ENCODE results near the gene CACNA1A.
"Not testable (repeated sequence)": the region's sequence is repeated elsewhere in the genome, so short reads cannot be mapped to it uniquely, and the experiment has no call there.

CACNA1A gene

DNA sequence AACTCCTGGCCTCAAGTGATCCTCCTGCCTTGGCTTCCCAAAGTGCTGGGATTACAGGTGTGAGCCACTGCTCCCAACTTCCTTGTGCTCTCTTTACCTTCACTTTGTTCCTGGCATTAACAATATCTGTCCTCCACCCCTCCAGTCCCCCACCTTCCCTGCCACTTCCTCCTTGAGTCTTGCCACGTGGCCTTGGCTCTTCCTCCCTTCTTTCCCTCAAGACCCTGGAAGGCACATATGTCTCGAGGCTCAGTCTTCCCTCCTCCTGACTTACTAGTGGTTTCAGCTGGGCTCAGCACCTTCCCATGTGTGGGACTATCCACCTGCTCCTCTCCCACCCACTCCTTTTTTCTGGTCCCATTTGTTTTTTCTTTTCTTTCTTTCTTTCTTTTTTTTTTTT, 285.4 kb downstream of the CACNA1A start:
- no peak for DNase-seq

DNA sequence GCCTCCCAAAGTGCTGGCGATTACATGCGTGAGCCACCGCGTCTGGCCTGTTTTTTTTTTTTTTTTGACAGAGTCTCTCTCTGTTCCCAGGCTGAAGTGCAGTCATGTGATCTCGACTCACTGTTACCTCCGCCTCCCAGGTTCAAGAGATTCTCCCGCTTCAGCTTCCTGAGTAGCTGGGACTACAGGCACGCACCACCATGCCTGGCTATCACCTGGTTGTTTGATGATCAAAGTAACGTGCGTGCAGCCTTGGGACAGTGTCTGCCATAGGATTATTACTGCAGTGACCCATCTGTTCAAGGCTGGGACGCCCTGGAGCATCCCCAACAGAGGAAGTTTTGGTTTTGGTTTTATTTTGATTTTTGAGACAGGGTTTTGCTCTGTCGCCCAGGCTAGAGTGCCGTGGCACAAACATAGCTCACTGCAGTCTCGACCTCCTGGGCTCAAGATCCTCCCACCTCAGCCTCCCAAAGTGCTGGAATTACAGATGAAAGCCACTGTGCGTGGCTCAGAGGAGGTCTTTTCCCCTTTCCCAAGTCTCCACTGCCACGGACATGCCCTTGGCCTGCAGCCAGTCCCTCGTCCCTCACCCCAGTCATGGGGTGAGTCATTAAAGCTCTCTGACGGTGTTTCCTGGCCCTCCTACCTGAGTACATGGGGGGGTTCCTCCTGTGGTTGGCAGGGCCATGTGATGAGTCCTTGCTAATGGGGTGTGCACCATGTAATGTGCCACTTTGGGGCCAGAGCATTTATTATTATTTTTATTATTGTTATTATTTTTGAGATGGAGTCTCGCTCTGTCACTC, 290.5 kb downstream of the CACNA1A start:
- DNase-seq, result no peak

DNA sequence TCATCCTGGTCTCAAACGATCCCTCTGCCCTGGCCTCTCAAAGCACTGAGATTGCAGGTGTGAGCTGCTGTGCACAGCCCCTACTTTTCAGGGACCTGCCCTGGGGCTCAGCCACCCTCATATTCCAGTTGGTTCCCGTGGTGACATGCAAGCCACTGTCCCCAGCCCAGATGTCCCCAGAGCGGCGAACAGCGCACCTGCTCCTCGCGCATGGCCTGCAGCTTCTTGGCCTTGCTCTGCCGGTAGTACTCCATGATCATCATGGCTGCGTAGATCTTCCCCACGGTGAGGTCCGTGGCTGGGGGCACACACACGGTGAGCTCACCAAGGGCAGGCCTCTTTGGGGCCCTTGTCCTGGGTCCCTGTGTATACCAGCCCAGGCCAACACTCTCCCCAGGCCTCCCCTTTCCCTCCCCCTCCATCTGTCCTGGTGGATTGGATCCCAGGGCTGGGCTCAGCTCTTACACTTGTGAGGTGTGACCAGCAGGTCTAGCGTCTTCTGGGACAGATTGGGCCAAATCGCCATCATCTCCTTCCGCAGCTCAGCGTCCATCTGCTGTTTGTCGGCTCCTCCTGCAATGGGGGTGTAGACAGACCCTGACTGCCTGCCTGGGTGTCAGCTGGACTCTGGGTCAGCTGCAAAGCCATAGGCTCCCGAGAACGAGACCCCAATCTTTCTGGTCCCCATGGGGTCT, 292.1 kb downstream of the CACNA1A start:
- DNase-seq, result no peak

DNA sequence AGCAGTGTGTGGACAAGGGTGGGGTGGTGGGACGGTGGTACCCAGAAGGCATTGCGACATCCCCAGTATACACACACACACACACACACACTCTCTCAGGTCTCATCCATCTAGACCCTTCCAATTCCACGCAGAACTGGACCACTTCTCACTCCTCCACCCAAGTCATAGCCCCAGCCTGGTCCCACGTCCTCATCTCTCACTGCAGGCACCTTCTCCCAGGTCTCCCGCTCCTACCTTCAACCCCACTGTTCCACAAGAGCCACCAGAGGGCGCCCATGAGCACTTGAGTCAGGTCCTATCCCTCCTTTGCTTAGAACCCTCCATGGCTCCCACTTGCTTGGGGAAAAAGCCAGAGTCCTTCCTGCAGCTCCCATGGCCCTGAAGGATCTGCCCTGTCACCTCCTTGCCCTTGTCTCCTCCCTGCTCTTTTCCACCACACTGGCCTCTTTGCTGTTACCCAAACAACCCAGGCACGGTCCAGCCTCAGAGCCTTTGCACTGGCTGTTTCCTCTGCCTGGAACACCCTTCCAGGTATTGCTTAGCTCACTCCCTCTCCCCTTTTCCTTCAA, 293.4 kb downstream of the CACNA1A start:
- peak; percentile 44 for DNase-seq

DNA sequence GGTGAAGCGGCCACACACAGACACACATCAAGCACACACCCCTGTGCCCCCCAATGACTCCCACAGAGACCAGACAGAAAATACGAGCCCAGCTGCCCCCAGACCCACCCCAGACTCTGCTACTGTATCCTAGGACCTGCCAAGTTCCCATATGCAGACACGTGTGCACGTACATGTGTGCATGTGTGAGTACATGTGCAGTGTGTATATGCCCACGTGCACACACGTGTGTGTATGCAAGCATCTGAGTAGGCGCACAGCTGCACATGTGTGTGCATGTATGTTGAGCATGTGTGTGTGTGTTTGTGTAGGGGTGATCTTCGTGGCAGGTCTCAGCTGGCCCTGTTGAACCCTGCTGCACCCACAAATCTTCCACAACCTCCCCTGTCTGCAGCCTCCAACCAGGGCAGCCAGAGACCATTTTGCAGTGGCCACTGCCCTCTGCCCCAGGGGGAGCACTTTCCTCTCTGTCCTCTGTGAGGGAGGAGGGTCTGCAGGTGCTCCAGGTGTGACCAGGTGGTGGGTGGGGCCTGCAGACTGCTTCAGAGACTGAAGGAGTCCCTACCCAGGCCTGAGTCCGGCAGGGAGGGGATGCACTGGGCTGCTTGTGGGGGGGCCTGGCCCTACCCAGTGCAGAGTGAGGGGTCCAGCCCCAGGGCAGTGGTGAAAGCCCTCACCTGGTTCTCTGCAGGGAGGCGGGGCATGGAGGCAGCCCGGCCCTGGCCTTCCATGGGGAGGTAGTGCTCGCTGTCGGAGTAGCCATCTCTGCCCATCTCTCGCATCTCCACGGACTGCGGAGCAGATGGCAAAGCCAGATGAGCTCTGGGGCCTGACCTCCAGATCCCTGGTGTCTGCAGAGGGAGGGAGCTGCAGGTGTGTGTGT, 294.6 kb downstream of the CACNA1A start:
- no peak for DNase-seq

DNA sequence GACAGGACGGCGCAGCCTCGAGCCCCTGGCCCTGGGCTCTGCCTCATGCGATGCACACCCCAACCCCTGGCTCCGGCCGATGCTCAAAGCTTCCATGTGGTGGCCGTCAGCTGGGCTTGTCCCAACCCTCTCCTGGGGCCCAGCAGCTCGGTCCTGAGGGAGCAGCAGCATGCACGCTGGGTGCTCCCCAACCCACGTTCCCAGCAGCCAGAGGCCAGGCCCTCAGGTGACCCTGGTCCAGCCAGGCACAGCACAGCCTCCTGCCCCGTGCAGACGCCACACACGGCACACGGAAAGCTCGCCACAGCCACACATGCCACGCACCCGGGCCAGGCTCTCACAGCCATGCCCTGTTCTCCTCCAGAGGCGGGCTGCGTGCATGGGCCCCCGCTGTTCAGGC, 295.3 kb downstream of the CACNA1A start:
- no peak for DNase-seq

DNA sequence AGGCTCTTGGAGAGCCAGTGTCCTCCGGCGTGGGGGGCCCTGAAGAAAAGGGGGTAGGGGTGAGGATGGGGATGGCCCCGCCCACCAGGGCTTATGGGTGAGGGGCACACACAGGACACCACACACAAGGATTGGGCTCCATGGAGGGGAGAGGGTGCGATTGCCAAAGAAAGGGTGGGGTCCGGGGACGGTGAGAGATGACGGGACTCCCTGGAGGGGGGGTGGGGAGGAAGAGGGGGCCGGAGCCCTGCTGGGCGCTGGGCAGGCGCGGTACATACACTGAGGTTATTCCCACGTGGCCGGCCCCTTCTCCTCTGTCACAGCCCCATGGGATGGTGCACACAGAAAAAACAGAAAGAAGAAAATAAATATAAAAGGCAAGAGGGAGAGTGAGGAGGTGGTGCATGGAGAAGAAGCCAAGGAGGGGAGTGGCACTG, 295.9 kb downstream of the CACNA1A start:
- no peak for DNase-seq

DNA sequence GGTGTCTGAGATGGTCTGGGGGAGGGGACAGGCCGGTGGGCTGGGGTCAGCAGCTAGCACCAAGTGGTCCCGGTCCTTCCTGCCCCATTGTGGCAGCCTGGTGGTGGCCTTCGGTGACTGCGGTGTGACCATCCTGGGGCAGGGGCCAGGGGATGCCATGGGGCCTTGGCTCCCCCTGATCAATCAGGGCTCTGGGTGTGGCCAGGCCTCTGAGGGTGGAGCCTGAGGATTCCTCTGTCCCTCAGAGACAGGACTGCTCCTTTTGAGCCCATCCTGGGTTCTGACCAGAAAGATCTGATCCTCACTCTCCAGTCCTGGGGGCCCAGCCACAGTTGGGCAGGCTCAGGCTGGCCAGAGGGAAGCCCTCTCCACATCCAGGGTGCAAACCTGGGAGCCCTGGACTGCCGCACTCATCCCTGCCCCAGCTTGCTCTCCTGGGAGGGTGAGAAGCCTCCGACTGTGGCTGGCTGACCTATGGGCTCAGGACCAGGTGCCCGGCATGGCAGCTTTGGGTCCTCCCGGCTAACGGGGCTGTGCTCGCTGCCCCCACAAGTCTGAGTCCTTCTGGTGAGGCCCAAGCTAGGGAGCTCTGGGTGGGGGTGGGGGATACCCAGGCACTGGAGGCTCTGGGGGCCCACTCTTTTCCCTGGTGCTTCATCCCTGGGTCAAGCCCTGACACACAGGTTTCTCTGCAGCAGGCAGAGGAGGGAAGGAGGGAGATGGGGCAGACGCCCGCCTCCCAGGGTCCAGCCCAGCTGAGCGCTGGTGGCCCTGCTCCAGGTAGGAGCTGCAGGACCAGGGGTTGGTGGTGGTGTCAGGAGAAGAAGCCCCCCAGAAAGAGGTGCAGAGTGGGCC, 296.6 kb downstream of the CACNA1A start:
- DNase-seq, result no peak

DNA sequence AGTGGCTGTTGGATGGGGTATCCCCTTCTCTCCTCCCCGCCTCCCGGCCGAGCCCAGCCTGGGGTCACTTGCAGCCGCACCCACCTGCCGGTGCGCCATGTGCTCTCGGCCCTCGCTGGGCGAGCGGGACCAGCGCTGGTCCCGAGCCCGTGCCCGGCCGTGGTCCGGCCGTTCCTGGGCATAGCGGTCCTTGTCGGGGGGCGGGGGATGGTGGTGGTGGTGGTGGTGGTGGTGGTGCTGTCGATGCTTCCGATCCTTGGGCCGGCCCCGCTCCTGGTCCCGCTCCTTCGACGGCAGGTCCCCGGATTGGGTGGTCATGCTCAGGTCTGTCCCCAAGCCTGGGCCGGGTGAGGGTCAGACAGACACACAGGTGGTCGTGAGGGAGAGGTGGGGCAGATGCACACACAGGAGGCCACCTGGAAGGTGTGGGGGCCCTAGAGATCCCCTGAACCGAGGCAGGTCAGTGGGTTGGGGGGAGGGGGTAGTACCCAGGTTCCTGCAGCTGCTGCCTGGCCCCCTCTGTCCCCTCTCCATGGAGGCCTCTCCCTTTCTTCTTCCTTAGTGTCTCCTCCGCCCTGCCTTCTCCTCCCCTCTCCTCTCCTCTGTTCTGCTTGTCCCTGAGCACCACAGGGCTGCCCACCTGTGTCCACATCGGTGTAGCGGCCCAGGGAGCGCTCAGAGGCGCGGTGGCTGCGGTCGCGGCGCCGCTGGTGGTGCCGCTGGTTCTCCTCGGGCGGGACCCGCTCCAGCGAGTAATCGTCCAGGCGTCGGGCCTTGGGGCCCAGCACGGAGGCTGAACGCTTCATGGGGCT, 297.4 kb downstream of the CACNA1A start:
- DNase-seq, result no peak

DNA sequence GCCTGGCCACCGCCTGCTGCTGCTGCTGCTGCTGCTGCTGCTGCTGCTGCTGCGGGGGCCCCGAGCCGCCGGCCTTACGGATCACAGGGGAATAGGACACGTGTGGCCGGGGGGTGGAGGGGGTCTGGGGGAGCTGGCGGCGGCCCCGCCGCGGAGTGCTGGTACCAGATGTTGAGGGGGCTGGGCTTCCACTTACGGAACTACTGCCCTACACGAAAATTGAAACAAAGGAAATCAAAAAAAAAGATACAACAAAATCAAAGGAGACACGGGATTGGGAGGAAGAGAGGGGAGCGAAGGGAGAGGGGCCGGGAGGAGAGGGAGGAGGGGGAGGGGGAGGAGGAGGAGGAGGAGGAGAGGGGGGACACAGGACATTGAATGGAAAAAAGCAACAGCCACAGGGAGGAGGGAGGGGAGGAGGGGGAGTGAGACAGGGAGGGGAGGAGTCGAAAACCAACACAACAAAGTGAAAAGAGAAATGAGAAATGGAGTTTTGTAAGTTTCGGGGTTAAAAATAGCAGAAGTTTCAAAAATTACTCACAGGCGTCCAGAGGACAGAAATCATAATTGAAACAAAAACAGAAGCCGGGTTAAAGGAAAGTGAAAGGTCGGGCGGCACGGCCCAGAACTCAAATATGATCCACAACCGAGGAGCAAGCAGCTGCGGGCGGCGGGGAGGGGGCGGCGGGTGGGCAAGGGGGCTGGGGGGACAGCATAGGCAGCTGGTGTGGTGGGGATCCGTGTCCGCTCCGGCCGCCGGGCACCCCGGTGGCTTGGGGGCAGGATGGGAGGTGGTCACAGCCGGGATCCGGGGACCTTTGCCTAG, 298.2 kb downstream of the CACNA1A start:
- peak; percentile 17 for DNase-seq

DNA sequence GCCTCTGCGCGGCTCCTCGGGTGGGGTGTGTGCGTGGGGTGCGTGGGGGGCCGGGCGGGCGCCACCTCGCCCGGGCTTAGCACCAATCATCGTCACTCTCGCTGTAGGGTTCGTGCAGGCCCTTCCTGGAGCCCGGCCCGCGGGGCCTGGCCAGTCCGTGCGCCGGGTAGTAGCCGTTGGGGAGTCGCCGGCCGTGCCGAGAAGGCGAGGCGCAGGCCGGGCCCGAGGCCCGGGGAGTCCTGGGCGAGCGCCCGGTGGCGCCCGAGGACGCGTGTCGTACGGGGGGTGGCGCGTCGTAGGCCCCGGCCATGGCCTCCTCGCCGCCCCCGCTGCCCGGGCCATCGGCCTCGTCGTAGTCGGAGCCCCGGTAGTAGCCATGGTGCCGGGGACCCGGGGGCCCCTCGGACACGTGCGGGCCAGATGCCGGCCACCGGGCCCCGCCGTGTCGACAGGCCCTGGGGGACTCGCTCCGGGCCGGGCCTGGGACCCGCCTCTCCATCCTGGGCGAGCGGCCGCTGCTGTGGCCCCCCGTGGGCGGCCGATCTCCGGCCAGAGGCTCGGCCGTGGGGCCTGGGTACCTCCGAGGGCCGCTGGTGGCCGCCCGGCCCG, 298.9 kb downstream of the CACNA1A start:
- DNase-seq, result no peak

DNA sequence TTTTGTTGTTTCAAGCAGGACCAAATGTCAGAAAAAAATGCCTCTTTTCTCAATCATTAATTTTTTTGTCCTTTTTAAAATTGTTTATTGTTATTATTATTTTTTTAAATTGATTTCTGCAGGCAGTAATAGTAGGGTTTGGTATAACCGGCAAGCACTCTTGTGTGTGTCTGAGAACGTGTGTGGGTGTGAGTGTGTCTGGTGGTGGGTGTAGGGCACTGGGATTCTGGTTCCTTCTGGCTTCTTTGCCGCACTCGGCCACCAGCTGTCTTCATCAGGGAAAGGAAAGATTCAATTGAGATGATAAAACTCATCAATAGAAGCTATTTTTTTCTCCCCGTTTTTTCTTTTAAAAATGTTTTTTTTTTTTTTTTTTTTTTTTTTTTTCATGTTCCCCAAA, 299.7 kb downstream of the CACNA1A start:
- DNase-seq, result no peak

DNA sequence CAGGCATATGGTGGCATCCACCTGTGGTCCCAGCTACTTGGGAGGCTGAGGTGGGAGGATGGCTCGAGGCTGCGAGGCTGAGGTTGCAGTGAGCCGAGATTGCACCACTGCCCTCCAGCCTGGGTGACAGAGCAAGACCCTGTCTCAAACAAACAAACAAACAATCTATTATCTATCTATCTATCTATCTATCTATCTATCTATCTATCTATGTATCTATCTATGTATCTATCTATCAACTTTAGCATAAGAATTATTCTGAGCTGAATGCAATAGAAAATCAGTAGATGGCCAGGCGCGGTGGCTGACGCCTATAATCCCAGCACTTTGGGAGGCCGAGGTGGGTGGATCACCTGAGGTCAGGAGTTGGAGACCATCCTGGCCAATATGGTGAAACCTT, 304.2 kb downstream of the CACNA1A start:
- not testable (repeated sequence) for DNase-seq

DNA sequence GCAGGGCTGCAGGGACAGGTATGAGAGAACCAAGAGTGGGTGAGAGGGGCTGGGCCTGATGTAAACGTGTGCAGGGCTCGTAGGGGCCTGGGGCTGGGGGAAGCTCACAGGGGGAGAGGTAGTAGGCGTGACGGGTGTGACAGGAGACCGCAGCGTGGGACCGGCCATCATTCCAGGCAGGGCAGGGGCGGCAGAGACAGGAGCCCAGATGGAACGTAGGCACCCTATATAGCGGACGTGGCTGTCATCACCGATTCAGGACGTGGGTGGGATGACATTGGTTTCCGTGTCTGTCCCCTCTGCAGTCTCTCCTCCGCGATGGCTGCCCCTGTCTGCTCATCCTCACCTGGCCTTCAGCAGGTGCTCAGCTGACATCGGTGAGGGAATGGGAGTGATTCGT, 307.6 kb downstream of the CACNA1A start:
- DNase-seq, result no peak

DNA sequence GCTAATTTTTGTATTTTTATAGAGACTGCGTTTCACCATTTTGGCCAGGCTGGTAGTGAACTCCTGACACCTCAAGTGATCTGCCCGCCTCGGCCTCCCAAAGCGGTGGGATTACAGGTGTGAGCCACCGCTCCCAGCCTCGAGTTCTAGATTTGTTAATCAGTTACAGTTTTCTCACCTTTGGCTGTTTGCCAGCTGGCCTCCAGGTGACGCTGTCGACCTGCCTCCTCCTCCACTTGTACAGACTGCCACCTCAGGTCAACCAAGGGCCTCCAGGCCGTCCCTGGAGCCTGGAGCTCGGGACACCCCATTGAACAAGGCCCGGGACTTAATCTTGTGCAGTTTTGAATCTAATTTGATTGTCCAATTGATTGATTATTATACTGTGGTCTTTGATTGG, 310.6 kb downstream of the CACNA1A start:
- DNase-seq, result no peak

DNA sequence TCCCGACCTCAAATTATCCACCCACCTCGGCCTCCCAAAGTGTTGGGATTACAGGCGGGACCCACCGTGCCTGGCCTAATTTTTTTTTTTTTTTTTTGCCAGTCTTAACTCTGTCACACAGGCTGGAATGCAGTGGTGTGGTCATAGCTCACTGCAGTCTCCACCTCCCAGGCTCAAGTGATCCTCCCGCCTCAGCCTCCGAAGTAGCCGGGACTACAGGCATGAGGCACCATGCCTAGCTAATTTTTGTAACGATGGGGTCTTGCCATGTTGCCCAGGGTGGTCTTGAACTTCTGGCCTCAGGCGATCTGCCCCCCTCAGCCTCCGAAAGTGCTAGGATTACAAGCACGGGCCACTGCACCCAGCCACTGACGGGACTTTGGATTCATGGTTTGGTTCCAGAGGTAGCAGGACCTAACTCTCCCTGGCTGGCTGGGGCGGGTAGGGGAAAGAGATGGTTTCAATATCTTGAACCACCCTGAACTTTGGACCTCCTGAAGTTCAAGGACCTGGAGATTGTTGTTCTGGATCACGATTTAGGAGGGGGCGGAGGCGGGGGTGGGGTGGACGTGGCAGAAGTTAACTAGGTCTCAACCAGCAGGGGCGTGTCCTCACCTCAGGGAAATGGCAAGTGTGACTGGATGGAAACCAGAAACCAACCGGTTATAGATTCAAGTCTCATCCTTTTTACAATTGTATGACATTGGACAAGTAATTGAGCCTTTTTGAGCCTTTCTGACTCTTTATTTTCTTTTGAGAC, 315.3 kb downstream of the CACNA1A start:
- DNase-seq, result no peak

DNA sequence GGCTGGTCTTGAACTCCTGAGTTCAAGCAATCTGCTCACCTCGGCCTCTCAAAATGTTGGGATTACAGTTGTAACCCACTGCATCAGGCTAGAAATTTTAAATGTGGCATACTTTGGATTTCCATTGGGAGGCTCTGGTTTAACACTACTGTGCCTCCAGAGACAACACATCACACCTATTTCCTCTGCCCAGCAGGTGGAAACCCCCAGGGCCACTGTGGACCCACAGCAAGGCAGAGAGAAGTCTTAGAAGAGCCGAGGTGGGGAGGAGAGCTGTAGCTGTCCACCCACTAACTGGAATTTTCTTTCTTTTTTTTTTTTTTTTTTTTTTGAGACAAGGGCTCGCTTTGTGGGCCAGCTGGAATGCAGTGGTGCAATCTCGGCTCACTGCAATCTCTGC, 316.7 kb downstream of the CACNA1A start:
- DNase-seq, result no peak

DNA sequence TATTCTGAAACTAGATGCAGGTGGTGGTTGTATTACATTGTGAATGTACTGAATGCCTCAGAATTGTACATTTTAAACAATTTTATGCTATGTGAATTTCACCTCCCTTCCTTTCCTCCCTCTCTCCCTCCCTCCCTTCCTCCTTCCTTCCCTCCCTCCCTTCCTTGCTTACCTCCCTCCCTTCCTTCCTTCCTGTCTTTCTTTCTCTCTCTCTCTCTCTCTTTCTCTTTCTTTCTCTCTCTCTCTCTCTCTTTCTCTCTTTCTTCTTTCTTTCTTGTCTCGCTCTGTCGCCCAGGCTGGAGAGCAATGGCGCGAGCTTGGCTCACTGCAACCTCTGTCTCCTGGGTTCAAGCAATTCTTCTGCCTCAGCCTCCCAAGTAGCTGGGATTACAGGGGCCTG, 318.9 kb downstream of the CACNA1A start:
- no peak for DNase-seq

DNA sequence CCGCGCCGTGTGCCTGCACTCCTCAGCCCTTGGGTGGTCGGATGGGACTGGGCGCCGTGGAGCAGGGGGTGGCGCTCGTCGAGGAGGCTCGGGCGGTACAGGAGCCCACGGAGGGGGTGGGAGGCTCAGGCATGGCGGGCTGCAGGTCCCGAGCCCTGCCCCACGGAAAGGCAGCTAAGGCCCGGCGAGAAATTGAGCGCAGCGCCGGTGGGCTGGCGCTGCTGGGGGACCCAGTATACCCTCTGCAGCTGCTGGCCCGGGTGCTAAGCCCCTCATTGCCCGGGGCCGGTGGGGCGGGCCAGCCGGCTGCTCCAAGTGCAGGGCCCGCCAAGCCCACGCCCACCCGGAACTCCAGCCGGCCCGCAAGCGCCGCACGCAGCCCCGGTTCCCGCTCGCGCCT, 319.6 kb downstream of the CACNA1A start:
- DNase-seq, result not testable (repeated sequence)

Data from NCI-H2171 treated with DMSO at 0.1 percent for 48 hours (cell line).